Sigmoid colon (tissue), 3 donors: ENCODE data around the gene TNFSF9.

Source experiments
- CTCF ChIP-seq, 4 experiments: fragments of 450-650 bp in 3 of 4; fragments of 200-600 bp in 1 of 4; IDR thresholded peaks; one replicate each; pipeline ENCODE4 v1.5.1; 2016 to 2019; ENCODE audit warnings: antibody characterized with exemption in 4 of 4, mild to moderate bottlenecking in 3 of 4, moderate library complexity in 2 of 4
- POLR2A ChIP-seq, 2 donors: fragments of 450-650 bp; IDR thresholded peaks; one replicate each; pipeline ENCODE4 v1.6.1; 2016; ENCODE audit warnings: antibody characterized with exemption in 2 of 2, mild to moderate bottlenecking in 2 of 2, moderate library complexity in 2 of 2

GRCh38 chr19:6527893-6528543 lies 2.8 kb upstream of the TNFSF9 start:
- TF ChIP-seq CTCF (IDR thresholded peaks at IDR 0.05) (no peak), POLR2A (IDR thresholded peaks at IDR 0.05) (no peak)
